22Rv1 (cell line): ENCODE results near the gene GH1.
"Not testable (repeated sequence)": the region's sequence is repeated elsewhere in the genome, so short reads cannot be mapped to it uniquely, and the experiment has no call there.

Experiments
- CTCF ChIP-seq: fragments of 450-650 bp; IDR thresholded peaks from 2 replicates; pipeline ENCODE4 v1.5.1; 2017; ENCODE audit warnings: mild to moderate bottlenecking
- ZFX ChIP-seq: fragments of 450-650 bp; IDR thresholded peaks from 2 replicates; pipeline ENCODE4 v1.6.1; 2017; ENCODE audit warnings: antibody characterized with exemption, borderline replicate concordance

- TF ChIP-seq CTCF, ZFX: not testable (repeated sequence)
Measured at GRCh38 chr17:63896524-63897354, 21.9 kb downstream of the GH1 start, which contains the start of gene CSH1.
